GM21825 (cell line): ENCODE results near the gene SYNE2.
"Not testable (repeated sequence)": the region's sequence is repeated elsewhere in the genome, so short reads cannot be mapped to it uniquely, and the experiment has no call there.

Source experiments
- ATAC-seq: cut with Tn5 transposase; IDR thresholded peaks from one replicate; pipeline ENCODE4 v1.9.1; 2021; ENCODE audit warnings: mild to moderate bottlenecking, moderate library complexity; ENCODE audit not compliant: unreplicated experiment

The SYNE2 gene

DNA sequence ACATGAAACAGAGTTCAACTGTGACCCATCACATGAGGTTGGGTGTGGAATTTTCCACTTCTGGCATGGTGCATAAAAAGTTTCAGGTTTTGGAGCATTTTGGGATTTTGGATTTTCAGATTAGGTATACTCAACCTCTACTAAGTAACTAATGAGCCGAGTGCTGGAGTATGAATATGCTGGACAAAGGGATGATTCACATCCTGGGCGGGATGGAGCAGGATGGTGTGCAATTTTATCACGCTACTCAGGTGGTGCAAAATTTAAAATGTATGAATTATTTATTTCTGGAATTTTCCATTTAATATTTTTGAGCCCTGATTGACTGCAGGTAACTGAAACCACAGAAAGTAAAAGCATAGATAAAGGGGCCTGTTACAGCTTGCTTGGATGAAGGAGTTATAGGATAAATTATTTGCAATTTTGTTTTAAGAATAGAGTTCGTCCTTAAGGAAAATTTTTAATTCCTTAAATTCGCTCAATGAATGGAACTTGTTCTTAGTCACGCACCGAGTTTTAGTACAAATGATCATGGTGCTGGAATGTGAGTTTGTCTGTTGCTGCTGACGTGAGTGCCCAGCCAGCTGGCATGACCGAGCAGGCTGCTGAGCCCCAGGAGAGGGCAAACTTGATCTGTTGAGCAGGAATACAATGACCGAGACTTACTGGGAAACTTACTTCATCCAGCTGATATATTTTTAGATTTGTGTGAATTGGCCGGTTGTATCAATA lies 265.0 kb downstream of the SYNE2 start:
- no peak for ATAC-seq

DNA sequence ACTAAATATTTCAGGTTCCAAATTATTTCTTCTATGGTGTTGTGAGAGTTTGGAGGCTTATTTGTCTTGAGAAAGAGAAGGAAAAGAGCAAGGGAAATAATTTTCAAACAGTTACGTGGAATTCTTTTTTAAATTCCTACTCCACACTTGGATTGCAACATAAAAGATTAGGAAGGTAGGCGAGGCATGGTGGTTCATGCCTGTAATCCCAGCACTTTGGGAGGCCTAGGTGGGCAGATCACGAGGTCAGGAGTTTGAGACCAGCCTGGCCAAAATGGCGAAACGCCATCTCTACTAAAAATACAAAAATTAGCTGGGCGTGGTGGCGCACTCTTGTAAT lies 265.6 kb downstream of the SYNE2 start:
- not testable (repeated sequence) for ATAC-seq

DNA sequence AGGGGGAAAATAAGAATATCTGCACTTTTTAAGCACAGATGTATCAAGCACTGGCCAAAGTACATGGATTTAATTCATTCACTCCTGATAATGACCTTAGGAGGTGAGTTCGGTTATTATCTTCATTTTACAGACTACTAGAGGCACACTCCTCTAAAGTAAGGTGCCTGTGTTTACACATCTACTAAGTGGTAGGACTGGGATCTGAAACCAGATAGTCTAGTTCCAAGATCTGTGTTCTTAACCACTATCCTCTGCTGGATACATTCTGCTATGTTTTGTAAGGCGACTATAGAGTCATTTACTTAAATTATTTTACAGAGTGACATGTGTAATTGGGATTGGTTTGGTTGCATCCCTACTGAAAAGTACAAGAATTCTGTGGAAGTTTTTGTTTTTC lies 266.1 kb downstream of the SYNE2 start:
- no peak for ATAC-seq

DNA sequence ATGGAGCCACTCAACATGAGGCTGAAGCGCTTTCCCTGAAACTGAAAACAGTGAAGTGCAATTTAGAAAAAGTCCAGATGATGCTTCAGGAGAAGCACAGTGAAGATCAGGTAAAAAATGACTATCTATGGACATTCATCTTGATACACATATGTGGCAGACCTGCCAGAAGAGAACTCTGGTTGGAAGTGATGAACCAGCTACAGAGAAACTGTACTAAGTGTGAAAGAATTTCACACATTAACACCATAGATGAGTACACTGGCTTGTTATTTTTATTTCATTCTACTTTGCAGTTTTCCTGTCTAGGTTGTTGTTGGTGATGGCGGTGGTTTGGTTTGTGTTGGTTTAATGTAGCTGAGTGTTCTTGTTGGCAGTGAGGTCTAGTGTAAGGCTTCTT lies 266.7 kb downstream of the SYNE2 start:
- ATAC-seq: no peak

DNA sequence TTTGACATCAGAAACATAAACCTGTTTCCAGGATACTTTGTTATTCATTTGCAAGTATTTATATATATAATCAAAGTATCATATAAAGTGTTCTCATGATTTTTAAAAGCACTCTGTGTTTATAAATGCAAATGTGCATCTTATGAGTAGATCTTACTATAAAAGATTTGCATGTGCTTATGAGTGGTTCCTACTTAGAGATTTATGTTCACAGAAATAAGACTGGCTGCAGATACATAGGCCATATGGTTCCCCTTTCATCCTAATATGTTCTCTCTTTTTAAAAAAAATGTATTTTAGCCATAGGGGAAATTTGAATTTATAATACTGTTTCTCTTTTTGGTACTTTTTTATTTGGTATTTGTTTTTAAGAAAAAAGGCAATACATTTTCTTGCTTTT lies 267.2 kb downstream of the SYNE2 start:
- ATAC-seq: no peak

DNA sequence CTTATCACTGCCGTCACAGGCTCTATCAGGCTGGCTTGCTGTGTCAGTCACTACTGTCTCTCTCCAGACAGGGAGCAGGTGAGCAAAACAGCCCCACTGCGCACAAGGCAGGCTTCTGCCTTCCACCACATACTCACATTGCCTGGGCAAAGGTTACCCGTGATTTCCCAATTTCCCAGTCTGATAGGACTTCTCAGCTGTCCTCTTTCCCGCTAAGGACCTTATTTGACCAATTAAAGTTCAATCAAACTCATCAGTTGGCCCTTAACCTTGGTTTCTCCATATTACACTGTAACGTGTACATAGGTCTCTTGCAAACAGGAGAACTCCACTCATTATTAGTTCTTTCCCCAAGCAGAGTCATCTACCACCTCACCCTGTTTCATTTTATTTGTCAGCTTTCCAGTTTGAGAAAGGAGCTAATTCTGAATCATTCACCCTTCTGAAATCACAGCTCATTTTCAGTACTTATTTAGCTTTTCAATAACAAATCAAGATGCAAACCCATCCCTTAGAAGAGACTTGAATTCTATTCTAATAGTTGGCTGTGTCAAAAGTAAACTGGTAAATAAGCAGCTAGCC lies 270.5 kb downstream of the SYNE2 start:
- no peak for ATAC-seq

DNA sequence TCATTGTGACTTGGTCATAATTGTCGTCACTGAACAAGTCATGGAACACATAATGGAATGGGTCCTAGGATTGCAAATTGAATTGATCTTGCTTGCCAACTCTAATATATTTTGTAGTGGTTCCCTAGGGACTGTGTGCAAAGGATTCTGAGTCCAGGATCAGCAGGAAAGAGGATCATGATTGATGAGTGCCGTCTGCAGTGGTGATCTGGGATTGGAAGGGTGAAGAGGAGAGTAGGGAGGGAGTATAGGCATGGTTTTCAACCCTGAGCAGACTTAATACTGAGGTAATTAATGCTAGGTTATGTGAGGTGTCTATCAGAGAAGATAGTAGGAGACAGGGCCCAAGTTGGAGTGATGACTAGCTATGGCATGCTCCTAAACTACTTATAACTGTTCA lies 272.5 kb downstream of the SYNE2 start:
- no peak for ATAC-seq

DNA sequence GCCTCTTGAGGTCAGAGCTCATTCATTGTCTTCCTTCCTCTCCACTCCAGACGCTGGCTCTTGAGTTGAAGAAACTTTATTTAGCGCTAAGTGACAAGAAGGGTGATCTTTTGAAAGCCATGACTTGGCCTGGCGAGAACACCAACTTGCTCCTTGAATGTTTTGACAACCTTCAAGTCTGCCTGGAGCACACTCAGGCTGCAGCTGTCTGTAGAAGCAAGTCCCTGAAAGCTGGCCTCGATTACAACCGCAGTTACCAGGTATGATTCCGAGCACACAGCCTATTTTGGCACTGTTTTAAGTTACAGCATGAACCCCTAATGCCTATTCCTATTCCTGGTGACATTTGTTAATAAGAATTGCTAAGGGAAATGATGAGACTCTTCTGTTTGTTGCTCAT lies 273.7 kb downstream of the SYNE2 start:
- no peak for ATAC-seq

DNA sequence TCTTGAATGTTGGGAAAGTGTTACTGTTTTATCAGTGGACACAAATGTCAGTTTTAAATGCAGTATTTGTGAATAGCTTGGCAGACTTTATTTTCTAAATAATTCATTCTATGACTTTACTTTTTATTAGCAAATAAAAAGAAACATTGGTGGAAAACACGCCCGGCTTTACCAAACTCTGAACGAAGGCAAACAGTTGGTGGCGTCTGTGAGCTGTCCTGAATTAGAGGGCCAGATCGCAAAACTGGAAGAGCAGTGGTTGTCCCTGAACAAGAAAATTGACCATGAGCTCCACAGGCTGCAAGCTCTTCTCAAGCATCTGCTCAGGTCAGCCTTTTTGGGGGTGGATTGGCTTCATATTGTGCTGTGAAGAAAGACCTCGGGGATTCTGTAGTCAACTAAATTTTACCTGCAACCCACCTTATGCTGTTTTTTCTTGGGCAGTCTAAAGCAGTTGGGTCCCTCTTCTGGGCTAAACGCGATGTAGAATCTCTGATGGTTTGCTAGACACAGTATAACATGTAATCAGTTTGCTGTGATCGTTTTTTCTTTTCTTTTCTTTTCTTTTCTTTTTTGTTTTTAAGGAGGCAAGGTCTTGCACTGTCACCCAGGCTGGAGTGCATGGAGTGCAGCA lies 285.0 kb downstream of the SYNE2 start:
- ATAC-seq: no peak

DNA sequence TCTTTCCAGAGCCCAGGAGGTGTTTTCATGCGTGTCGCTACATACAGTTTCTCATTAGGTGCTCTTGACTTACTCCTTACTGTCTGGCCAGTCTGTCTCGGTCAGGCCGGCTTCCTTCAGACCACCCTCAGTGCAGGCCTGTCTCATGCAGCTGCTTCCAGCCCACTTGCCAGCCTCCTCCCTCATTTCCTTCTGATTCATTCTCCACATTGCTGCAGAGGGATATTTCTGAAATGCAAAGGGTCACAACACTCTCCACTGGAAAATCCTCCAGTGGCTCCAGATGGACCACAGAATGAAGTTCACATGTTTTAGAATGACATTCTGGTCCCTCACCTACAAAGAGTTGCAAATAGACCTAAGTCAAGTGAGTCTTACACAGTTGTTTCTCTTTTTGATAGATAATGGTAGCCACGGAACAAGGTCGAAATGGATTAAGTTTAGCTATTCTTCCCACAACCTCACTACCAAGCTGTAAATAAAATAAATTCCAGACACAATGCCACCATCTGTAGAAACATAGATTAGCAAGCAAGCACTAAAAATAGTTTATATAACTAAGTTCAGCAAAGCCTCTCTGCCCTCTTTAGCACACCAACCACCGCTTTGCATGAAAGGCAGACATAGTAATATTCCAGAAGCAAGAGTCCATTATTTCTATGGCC lies 294.5 kb downstream of the SYNE2 start:
- ATAC-seq: no peak

DNA sequence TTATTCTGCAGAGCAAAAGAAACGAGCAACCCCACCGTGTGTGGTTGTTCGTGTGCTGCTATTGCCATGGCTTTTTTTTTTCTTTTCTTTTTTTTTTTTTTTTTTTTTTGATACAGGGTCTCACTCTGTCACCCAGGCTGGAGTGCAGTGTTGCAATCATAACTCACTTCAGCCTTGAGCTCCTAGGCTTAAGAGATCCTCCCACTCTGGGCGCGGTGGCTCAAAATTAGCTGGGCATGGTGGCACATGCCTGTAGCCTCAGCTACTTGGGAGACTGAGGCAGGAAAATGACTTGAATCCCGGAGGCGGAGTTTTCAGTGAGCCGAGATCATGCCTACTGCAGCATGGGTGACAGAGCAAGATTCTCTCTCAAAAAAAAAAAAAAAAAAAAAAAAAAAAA lies 297.1 kb downstream of the SYNE2 start:
- ATAC-seq: no peak

DNA sequence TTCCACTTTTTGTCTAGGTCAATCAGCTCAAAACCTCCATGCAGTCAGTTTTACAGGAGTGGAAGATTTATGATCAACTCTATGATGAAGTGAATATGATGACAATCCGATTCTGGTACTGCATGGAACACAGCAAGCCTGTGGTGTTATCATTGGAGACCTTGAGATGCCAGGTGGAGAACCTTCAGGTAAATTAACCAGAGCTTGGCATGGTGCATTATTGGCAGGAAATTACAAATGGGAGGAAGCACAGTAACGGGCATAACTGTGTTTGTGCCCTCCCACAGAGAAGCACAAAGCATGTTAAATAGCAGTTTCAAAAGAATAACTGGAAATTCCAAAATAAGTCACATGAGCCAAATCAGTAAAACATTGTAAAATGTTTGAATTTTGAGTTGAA lies 305.8 kb downstream of the SYNE2 start:
- no peak for ATAC-seq

DNA sequence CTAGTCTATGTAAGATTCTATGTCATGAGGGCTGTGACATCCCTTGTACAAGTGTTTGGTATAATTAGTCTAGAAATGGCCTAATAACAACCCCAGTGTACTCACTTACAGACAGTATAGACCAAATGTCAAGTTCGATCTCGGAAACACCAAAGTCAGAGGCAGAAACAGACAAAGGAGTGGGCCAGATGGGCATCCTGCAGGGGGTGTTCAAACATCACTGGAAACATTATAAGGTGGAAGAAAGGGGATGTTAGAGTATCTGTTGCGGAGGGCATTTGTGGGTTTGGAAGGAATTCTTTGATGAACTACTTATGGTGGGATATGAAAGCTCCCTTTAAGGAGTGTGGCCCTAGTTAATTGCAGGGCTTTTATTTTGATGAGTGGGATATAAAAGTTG lies 306.8 kb downstream of the SYNE2 start:
- ATAC-seq: no peak

DNA sequence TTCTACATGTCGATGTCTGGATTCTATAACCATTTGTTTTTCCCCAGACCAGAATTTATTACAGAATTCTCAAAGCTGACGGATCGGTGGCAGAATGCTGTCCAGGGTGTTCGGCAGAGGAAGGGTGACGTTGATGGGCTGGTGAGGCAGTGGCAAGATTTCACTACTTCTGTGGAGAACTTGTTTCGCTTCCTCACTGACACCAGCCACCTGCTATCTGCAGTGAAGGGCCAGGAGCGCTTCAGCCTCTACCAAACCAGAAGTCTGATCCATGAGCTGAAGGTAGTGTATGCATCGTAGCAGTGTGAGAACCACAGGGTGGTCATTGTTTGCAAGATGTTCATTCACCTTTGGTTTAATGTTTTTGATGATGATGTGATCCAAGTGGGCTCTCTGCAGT lies 317.4 kb downstream of the SYNE2 start:
- no peak for ATAC-seq

DNA sequence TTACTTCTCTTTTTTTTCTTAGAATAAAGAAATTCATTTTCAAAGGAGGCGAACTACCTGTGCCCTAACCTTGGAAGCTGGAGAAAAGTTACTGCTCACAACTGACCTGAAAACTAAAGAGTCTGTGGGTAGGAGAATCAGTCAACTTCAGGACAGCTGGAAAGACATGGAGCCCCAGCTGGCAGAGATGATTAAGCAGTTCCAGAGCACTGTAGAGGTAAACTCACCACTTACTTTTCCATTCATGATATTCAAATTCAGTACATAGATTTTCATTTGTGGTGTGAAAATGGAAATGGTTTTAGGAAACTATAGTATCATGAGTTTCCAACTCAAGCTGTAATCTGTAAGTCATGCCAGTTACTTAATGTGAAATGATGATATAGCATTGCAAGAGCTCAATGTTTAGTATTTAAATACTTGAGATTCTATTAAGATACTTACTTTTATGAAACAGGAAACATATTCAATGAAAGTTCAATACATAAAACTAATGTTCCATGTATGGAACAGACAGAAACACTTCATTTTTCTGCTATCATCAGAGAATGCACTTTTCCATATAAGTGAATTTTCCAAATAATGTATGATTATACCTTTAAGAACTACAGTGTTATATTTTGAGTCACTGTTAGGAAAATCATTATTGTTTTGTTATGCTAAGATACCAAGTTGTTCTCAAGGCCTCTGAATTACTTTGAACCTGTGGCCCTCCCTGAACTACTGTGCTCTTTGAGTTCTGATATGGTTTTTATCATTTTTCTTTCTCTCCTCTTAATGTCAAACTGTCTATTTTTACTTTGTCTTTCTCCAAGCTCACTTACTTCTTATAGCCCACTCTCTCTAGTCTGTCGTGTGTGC lies 322.3 kb downstream of the SYNE2 start:
- ATAC-seq: no peak

DNA sequence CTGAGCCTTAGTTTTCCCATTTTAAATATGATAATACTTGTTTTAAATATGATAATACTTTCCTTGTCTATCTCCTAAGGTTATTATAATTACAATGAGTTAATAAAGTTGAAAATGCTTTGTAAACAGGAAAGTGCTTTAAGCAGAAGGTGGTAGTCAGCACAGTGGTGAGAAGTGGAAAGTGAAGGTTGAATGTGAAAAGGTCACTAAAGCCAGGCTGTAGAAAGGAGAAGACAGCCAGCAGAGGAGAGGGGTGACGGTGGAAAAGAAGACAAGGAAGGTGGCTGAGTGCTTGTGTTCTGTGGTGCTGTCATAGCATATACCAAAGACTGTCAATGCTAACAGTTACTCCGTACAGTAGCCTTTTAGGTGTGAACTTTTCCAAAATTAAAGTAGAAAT lies 323.5 kb downstream of the SYNE2 start:
- ATAC-seq: no peak

DNA sequence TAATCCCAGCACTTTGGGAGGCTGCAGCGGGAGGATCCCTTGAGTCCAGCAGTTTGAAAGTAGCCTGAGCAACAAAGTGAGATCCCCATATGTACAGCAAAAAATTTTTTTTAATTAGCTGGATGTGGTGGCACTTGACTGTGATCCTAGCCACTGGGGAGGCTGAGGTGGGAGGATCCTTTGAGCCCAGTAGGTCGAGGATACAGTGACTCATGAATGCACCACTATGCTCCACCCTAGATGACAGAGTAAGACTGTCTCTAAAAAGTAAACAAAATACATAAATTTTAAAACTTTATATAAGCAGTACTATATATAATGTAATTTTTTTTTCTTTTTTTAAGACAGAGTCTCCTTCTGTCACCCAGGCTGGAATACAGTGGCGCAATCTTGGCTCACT lies 326.0 kb downstream of the SYNE2 start:
- no peak for ATAC-seq

DNA sequence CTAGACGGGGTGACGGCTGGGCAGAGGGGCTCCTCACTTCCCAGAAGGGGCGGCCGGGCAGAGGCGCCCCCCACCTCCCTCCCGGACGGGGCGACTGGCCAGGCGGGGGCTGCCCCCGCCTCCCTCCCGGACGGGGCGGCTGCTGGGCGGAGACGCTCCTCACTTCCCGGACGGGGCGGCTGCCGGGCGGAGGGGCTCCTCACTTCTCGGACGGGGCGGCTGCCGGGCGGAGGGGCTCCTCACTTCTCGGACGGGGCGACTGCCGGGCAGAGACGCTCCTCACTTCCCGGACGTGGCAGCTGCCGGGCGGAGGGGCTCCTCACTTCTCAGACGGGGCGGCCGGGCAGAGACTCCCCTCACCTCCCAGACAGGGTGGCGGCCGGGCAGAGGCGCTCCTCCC lies 330.1 kb downstream of the SYNE2 start:
- ATAC-seq: not testable (repeated sequence)

DNA sequence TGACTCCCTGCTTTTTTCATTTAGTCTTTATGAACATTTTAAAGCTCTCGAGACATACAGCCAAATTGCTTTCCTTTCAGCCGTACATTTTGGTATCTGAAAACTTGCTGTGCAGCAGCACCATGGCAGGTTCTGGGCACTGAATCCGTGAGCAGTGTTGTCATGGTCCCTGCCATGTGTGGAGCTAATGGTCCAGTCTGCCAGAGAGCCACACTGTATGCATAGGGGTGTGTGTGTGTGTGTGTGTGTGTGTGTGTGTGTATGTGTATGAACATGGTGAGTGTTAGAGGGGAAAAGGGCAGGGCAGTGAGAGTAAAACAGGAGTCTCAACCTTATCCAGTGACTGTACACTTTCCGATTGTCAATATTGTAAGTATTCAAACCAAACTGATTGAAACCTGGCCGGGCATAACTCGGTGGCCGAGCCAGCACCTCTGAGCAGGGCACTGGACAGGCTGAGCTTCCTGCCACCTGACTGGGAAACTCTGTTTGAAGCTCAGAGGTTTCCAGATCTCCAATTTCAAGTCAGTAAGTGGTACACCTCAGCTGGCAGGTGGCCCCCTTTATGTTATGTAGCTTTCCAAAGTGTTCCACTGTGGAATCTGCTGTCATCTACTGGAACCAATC lies 331.4 kb downstream of the SYNE2 start:
- no peak for ATAC-seq

DNA sequence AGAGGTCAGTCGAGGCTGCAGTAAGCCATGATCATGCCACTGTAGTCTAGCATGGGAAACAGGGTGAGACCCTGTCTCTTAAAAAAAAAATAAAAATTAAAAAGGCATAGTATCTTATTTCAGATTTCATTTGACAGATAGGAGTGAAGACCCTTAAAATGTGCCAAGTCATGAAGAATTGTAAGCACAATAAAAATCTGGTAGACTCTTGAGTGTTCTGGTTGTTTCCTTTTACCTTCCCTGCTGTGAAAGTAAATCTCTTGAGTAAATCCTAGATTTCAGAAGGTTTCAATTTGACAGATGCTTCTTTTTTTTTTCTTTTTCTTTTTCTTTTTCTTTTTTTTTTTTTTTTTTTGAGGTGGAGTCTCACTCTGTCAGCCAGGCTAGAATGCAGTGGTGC lies 332.4 kb downstream of the SYNE2 start:
- no peak for ATAC-seq
